Loucy (cell line): ENCODE results near the gene UBR4.

Experiments used
- H2AFZ ChIP-seq: fragments of 200-600 bp; sonication (generic); 2 replicates; pipeline ENCODE4 v1.6.0; 2016; ENCODE audit warnings: antibody characterized with exemption, mild to moderate bottlenecking, low read length, moderate library complexity
- H3F3A ChIP-seq: fragments of 200-600 bp; 2 replicates; pipeline ENCODE4 v1.6.0; 2016; ENCODE audit warnings: antibody characterized with exemption, low read depth, mild to moderate bottlenecking
- H3K27me3 ChIP-seq: fragments of 200-600 bp; sonication (generic); 2 replicates; pipeline ENCODE4 v1.6.1; 2014; ENCODE audit warnings: low read length, mild to moderate bottlenecking; ENCODE audit not compliant: insufficient read depth, poor library complexity, severe bottlenecking
- H3K36me3 ChIP-seq: fragments of 200-600 bp; sonication (generic); 2 replicates; pipeline ENCODE4 v1.6.1; 2016; ENCODE audit warnings: low read length; ENCODE audit not compliant: insufficient read depth
- H3K4me1 ChIP-seq: fragments of 200-600 bp; sonication (generic); 2 replicates; pipeline ENCODE4 v1.5.1; 2014; ENCODE audit warnings: low read length, mild to moderate bottlenecking; ENCODE audit not compliant: insufficient read depth, poor library complexity, severe bottlenecking
- H3K4me2 ChIP-seq: fragments of 200-600 bp; sonication (generic); 2 replicates; pipeline ENCODE4 v1.6.0; 2014; ENCODE audit warnings: antibody characterized with exemption, low read length, low read depth, mild to moderate bottlenecking; ENCODE audit not compliant: poor library complexity, severe bottlenecking
- H3K4me3 ChIP-seq: fragments of 200-600 bp; sonication (generic); 2 replicates; pipeline ENCODE4 v1.5.1; 2014; ENCODE audit warnings: low read length, mild to moderate bottlenecking, mixed read lengths; ENCODE audit not compliant: poor library complexity, severe bottlenecking
- H3K79me2 ChIP-seq: fragments of 200-600 bp; sonication (generic); 2 replicates; pipeline ENCODE4 v1.6.1; 2014; ENCODE audit warnings: low read length; ENCODE audit not compliant: insufficient read depth
- H3K9ac ChIP-seq: fragments of 200-600 bp; sonication (generic); 2 replicates; pipeline ENCODE4 v1.6.0; 2014; ENCODE audit warnings: mild to moderate bottlenecking, low read depth, low read length, moderate library complexity; ENCODE audit not compliant: poor library complexity, severe bottlenecking
- H3K9me2 ChIP-seq: fragments of 200-600 bp; sonication (generic); replicated peaks from 2 replicates; pipeline ENCODE4 v1.6.1; 2016; ENCODE audit warnings: low read depth, low read length, mixed read lengths
- H3K9me3 ChIP-seq: fragments of 200-600 bp; sonication (generic); 2 replicates; pipeline ENCODE4 v1.6.1; 2014; ENCODE audit warnings: mild to moderate bottlenecking, antibody characterized with exemption, low read length, low read depth; ENCODE audit not compliant: insufficient read depth
- H4K20me1 ChIP-seq: fragments of 200-600 bp; sonication (generic); 2 replicates; pipeline ENCODE4 v1.6.0; 2014; ENCODE audit warnings: antibody characterized with exemption, low read length, mild to moderate bottlenecking; ENCODE audit not compliant: insufficient read depth, poor library complexity, severe bottlenecking
- EZH2phosphoT487 ChIP-seq: fragments of 200-600 bp; IDR thresholded peaks from 2 replicates; pipeline ENCODE4 v1.6.1; 2018; ENCODE audit warnings: antibody characterized with exemption, mild to moderate bottlenecking, moderate library complexity, borderline replicate concordance
- TF ChIP-seq, protein P1 (sequence below): fragments of 200-600 bp; sonication (generic); conservative IDR thresholded peaks from 2 replicates; pipeline ENCODE4 v1.5.1; 2014; ENCODE audit warnings: mild to moderate bottlenecking, antibody characterized with exemption, low read length

Gene UBR4

DNA sequence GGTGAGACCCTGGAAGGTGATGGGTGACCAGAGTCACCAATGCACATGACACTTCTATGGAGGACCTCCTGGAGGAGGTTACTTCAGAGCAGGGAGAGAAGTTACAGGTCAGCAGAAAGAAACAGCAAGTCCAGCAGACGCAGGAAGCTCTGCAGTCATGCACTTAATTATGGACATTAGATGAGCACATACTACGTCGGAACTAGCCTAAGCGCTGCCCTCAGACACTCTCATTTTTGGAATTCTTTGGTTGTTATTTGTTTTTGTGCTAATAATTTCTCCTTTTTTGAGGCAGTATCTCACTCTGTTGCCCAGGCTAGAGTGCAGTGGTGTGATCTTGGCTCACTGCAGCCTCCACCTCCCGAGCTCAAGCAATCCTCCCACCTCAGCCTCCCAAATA, 160.3 kb downstream of the UBR4 start:
- no peaks in the 10 kb centered on the region for H3K4me1 ChIP-seq

DNA sequence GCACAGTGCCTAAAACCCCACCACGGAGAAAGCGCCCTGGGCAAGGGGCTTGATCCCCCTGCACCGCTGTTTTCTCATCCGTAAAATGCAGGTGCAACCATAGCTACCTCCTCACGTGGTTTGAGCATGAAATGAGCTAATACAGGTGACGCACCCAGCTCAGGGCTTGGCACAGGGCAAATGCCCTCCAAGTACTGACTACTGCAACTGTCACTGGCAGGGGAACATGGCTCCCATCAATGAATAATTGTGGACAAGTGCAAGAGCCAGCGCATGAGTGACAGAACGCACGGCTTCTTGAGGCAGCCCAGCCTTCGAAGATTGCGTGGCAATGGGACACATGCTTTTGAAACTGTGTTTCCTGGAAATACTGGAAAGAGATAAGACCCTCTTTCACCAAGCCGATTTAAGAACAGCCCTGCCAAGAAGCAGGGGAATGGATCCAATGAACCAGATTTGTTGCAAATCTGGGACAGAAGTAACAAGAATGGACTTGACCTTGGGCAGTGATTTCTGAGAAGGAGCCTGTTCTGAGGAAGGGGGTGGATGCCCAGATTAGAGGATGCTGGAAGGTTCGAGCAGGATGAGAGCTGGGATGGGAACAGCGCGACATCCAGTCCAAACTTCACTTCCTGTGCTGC, 160.8 kb downstream of the UBR4 start:
- Histone ChIP-seq H3K9ac (no peak overlapping the region), H3F3A (no peaks in the 10 kb centered on the region), H3K79me2 (no peaks in the 10 kb centered on the region), H3K27me3 (no peaks in the 10 kb centered on the region), H2AFZ (no peak overlapping the region), H3K4me2 (no peak overlapping the region), H4K20me1 (no peaks in the 10 kb centered on the region), H3K4me1 (no peaks in the 10 kb centered on the region), H3K36me3 (no peaks in the 10 kb centered on the region), H3K9me2 (no peaks in the 10 kb centered on the region), H3K4me3 (no peak overlapping the region), H3K9me3 (no peaks in the 10 kb centered on the region)
- no peak for TF ChIP-seq EZH2phosphoT487
- TF ChIP-seq, protein P1, sequence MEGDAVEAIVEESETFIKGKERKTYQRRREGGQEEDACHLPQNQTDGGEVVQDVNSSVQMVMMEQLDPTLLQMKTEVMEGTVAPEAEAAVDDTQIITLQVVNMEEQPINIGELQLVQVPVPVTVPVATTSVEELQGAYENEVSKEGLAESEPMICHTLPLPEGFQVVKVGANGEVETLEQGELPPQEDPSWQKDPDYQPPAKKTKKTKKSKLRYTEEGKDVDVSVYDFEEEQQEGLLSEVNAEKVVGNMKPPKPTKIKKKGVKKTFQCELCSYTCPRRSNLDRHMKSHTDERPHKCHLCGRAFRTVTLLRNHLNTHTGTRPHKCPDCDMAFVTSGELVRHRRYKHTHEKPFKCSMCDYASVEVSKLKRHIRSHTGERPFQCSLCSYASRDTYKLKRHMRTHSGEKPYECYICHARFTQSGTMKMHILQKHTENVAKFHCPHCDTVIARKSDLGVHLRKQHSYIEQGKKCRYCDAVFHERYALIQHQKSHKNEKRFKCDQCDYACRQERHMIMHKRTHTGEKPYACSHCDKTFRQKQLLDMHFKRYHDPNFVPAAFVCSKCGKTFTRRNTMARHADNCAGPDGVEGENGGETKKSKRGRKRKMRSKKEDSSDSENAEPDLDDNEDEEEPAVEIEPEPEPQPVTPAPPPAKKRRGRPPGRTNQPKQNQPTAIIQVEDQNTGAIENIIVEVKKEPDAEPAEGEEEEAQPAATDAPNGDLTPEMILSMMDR, result no peak

More for the DNA sequence above, 160.3 kb downstream of the UBR4 start:
- Histone ChIP-seq H2AFZ (no peak overlapping the region), H3K36me3 (no peaks in the 10 kb centered on the region), H3F3A (no peaks in the 10 kb centered on the region), H3K27me3 (no peaks in the 10 kb centered on the region), H4K20me1 (no peaks in the 10 kb centered on the region), H3K9me3 (no peaks in the 10 kb centered on the region), H3K4me2 (no peak overlapping the region), H3K9ac (no peak overlapping the region), H3K9me2 (no peaks in the 10 kb centered on the region), H3K4me3 (no peak overlapping the region), H3K79me2 (no peaks in the 10 kb centered on the region)
- TF ChIP-seq, protein P1, result no peak
- TF ChIP-seq EZH2phosphoT487, result no peak

DNA sequence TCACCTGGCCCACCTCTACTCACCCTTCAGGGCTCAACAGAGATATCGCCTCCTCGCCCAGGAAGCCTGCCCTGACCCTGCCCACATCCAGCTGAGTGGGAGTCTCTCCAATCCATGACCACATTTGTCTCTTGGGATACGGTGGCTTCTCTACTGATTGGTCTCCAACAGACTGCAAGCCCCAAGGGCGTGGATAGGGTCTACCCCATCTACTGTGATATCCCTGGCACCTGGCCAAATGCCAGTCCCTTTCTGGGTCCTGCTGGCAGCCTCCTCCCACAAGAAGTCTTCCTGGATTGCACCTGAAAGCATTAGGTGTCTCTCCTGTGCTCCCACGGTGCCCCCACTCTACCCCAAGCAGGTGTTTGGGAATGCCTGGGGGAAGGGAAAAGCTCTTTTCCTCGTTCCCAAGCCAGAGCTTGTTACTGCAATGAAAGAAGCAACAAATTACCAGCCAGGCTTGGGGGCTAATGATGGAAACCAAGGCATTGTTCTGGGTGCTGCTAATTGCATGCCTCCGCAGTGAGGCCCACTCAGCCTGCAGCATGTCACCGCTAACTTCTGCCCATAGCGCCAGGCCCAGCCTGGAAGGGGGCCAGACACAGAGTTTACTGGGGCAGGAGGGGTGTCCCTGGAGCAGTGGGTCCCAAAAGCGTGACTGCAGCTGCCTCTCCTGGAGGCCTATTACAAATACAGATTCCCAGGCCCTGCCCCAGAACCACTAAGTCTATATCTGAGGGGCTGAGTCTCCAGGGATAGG, 162.9 kb downstream of the UBR4 start:
- Histone ChIP-seq H3K79me2 (no peaks in the 10 kb centered on the region), H3K4me3 (no peak overlapping the region), H3K9me3 (no peaks in the 10 kb centered on the region), H3F3A (no peaks in the 10 kb centered on the region), H3K9me2 (no peaks in the 10 kb centered on the region), H2AFZ (no peak overlapping the region), H3K27me3 (no peaks in the 10 kb centered on the region), H3K4me2 (no peak overlapping the region), H3K36me3 (no peaks in the 10 kb centered on the region), H3K4me1 (no peaks in the 10 kb centered on the region), H4K20me1 (no peaks in the 10 kb centered on the region), H3K9ac (no peak overlapping the region)
- no peak for TF ChIP-seq EZH2phosphoT487
- TF ChIP-seq, protein P1, result no peak
